ENCODE measurements around the gene OR9I1. TPM values are rescaled to one million over a fixed set of nuclear protein-coding genes. Genes with fewer than 3 reads are reported as not detected.

OR9I1 gene
- total RNA-seq, 6 experiments from 2014 or later = not detected

GRCh38 chr11:58152781-58153180 is 27.5 kb upstream of the OR9I1 start:
- DNase-seq = no peak
- no peak overlapping the region for H3K27ac ChIP-seq
- TF ChIP-seq, protein P1, sequence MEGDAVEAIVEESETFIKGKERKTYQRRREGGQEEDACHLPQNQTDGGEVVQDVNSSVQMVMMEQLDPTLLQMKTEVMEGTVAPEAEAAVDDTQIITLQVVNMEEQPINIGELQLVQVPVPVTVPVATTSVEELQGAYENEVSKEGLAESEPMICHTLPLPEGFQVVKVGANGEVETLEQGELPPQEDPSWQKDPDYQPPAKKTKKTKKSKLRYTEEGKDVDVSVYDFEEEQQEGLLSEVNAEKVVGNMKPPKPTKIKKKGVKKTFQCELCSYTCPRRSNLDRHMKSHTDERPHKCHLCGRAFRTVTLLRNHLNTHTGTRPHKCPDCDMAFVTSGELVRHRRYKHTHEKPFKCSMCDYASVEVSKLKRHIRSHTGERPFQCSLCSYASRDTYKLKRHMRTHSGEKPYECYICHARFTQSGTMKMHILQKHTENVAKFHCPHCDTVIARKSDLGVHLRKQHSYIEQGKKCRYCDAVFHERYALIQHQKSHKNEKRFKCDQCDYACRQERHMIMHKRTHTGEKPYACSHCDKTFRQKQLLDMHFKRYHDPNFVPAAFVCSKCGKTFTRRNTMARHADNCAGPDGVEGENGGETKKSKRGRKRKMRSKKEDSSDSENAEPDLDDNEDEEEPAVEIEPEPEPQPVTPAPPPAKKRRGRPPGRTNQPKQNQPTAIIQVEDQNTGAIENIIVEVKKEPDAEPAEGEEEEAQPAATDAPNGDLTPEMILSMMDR (IDR thresholded peaks at IDR 0.05) = no peak
- TF ChIP-seq POLR2A (IDR thresholded peaks at IDR 0.05) = no peak
- H3K36me3 ChIP-seq = no peaks in the 10 kb centered on the region
- H3K4me1 ChIP-seq = no peaks in the 10 kb centered on the region
- H3K9me3 ChIP-seq = no peaks in the 10 kb centered on the region
- no peaks in the 10 kb centered on the region for H3K27me3 ChIP-seq
- no peak overlapping the region for H3K4me3 ChIP-seq
- no peak for ATAC-seq
- 40% methylated on average over 3 of the region's 3 CpGs for WGBS (ENCODE audit: insufficient coverage, low coverage, low lambda C conversion rate, missing lambda C conversion rate)
- intact Hi-C loops (cut with DNase I) = no loop called here

DNA sequence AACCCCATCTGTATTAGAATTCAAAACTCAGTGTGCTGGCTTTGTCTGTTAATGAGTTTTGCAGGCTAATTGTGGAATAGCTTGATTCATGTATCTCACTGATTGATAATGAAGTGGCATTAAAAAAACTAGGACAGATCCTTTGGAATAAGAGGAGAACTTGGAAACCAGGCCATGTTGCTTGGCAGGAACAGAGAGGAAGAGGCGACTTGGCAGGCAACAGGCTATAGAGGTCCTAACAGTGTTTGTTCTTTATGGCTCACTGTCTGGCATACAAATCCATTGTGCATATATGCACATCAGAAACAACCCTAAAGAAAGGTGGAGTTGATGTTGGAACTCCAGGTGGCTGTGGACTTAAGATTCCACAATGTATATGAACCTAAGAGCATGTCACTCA is 17.4 kb upstream of the OR9I1 start:
- Histone ChIP-seq H3K27me3 (no peaks in the 10 kb centered on the region), H3K4me1 (no peaks in the 10 kb centered on the region), H3K27ac (no peak overlapping the region), H3K36me3 (no peaks in the 10 kb centered on the region), H3K9me3 (no peaks in the 10 kb centered on the region), H3K4me3 (no peak overlapping the region)
- intact Hi-C loops (cut with DNase I) = no loop called here
- TF ChIP-seq, protein P1 (IDR thresholded peaks at IDR 0.05) = no peak
- TF ChIP-seq POLR2A (IDR thresholded peaks at IDR 0.05) = no peak
- ATAC-seq (no peak), DNase-seq (no peak)
- 54% methylated on average over 1 of the region's 1 CpG for WGBS (ENCODE audit: insufficient coverage, low coverage, low lambda C conversion rate, missing lambda C conversion rate)

GRCh38 chr11:58135171-58135570 is 9.8 kb upstream of the OR9I1 start:
- H3K4me3 ChIP-seq = no peak overlapping the region

DNA sequence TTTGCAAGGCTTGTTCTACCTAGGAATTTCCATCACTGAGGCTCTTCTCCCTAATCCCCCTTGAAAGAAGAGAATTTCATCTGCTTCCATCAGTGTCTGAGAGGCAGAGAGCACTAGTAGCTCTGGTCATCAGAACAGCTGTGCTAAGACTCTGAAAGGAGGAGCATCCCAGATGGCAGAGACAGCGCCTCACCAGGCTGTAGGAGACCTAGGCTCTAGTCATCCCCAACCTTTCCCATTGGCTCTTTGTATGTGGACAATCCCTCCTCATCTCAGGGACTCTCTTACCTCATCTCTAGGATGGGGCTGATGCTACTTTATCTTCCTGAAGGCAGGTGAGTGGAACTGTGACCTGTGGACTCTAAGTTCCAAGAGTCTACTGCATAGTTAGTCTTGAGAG is 8.8 kb upstream of the OR9I1 start:
- Histone ChIP-seq H3K36me3 (no peaks in the 10 kb centered on the region), H3K9me3 (no peaks in the 10 kb centered on the region), H3K4me3 (no peak overlapping the region), H3K4me1 (no peaks in the 10 kb centered on the region), H3K27ac (no peak overlapping the region), H3K27me3 (no peaks in the 10 kb centered on the region)
- intact Hi-C loops (cut with DNase I) = no loop called here
- no peak for TF ChIP-seq POLR2A (IDR thresholded peaks at IDR 0.05)
- TF ChIP-seq, protein P1 (IDR thresholded peaks at IDR 0.05) = no peak
- DNase-seq = no peak
- WGBS (ENCODE audit: insufficient coverage, low coverage, low lambda C conversion rate, missing lambda C conversion rate) = 60% methylated on average over 1 of the region's 1 CpG
- ATAC-seq = peak in 1 of 4 donors; percentile 24

More at GRCh38 chr11:58135171-58135570, 9.8 kb upstream of the OR9I1 start:
- no peaks in the 10 kb centered on the region for H3K9me3 ChIP-seq
- 46% methylated on average over 1 of the region's 1 CpG for WGBS (ENCODE audit: insufficient coverage, low coverage, low lambda C conversion rate, missing lambda C conversion rate)
- H3K36me3 ChIP-seq = no peaks in the 10 kb centered on the region
- ATAC-seq = no peak
- TF ChIP-seq, protein P1 (IDR thresholded peaks at IDR 0.05) = no peak
- TF ChIP-seq POLR2A (IDR thresholded peaks at IDR 0.05) = no peak
- intact Hi-C loops (cut with DNase I) = no loop called here
- no peaks in the 10 kb centered on the region for H3K4me1 ChIP-seq
- no peak for DNase-seq
- H3K27me3 ChIP-seq = no peaks in the 10 kb centered on the region
- no peak overlapping the region for H3K27ac ChIP-seq

Data from right lobe of liver (tissue), 6 donors.